GM12878 (cell line): ENCODE data around the gene RHOG. TPM values are rescaled to one million over a fixed set of nuclear protein-coding genes. Genes with fewer than 3 reads are reported as not detected.

ENCODE experiments used
- ATAC-seq: fragments of 200-7000 bp; cut with Tn5 transposase; 3 replicates; pipeline ENCODE4 v1.9.1; 2020; ENCODE audit warnings: mild to moderate bottlenecking, moderate library complexity
- BruUV-seq: library from RNA; stranded (reverse); fragments of 400-500 nt; replicated peaks from 2 replicates; lab custom pipeline; 2021; lab: Mats Ljungman, UMichigan
- CTCF ChIA-PET: fragments of 300-600 bp; sonication (Branson Sonifier 250); formaldehyde crosslinking; extraction: SDS; loops from one replicate; lab custom pipeline; 2021; ENCODE audit warnings: inconsistent platforms; lab: Yijun Ruan, JAX
- POLR2A ChIA-PET: fragments of 350-600 bp; formaldehyde crosslinking; extraction: SDS; loops from one replicate; lab custom pipeline; 2021; ENCODE audit warnings: inconsistent platforms; lab: Charles Lee
- RAD21 ChIA-PET: fragments of 300-600 bp; sonication (Branson Sonifier 250); formaldehyde crosslinking; loops from one replicate; lab custom pipeline; 2023; ENCODE audit warnings: antibody characterized with exemption; ENCODE audit not compliant: unreplicated experiment; lab: Charles Lee
- SMC1A ChIA-PET: fragments of 300-600 bp; sonication (Branson Sonifier 250); formaldehyde crosslinking; loops from one replicate; lab custom pipeline; 2023; ENCODE audit not compliant: unreplicated experiment, uncharacterized antibody; lab: Charles Lee
- DNase-seq: peaks from one replicate; pipeline ENCODE4 v3.0.0-alpha.2; 2011; ENCODE audit warnings: low read depth, low spot score
- FAIRE-seq: peaks from 3 replicates; lab custom pipeline; 2011; peaks lifted over from hg19 to GRCh38; lab: Jason Lieb, UNC
- H2AFZ ChIP-seq: 2 replicates; pipeline ENCODE4 v1.6.0; 2011; ENCODE audit warnings: low read depth, low read length, control low read depth; ENCODE audit not compliant: control insufficient read depth
- H3K27ac ChIP-seq: 2 replicates; pipeline ENCODE4 v1.5.1; 2011; ENCODE audit warnings: control low read depth; ENCODE audit not compliant: control insufficient read depth, insufficient read depth
- H3K27me3 ChIP-seq, 2 experiments: replicated peaks in 1 of 2; 2 replicates each; pipeline versions ENCODE4 v1.6.0 to v1.6.1; 2011; ENCODE audit warnings: low read length in 1 of 2; ENCODE audit not compliant: control insufficient read depth in 2 of 2, insufficient read depth in 2 of 2
- H3K36me3 ChIP-seq, 2 experiments: 2 replicates each; pipeline ENCODE4 v1.5.1; 2011; ENCODE audit warnings: low read length in 1 of 2; ENCODE audit not compliant: control insufficient read depth in 2 of 2, insufficient read depth in 2 of 2
- H3K4me1 ChIP-seq: 2 replicates; pipeline ENCODE4 v1.6.1; 2011; ENCODE audit warnings: mild to moderate bottlenecking, low read length, moderate library complexity, mixed read lengths; ENCODE audit not compliant: control insufficient read depth, insufficient read depth
- H3K4me2 ChIP-seq: 2 replicates; pipeline ENCODE4 v1.6.0; 2011; ENCODE audit warnings: control low read depth; ENCODE audit not compliant: control insufficient read depth, insufficient read depth
- H3K4me3 ChIP-seq: fragments of 200-600 bp; sonication (generic); 2 replicates; pipeline ENCODE4 v1.5.1; 2016
- H3K79me2 ChIP-seq: 2 replicates; pipeline ENCODE4 v1.6.0; 2011; ENCODE audit warnings: low read length; ENCODE audit not compliant: control insufficient read depth, insufficient read depth
- H3K9ac ChIP-seq: 2 replicates; pipeline ENCODE4 v1.8.0; 2011; ENCODE audit warnings: low read length, control low read depth, mixed read lengths; ENCODE audit not compliant: control insufficient read depth, insufficient read depth
- H3K9me3 ChIP-seq: replicated peaks from 3 replicates; pipeline ENCODE4 v1.5.1; 2011; ENCODE audit warnings: mild to moderate bottlenecking, low read length; ENCODE audit not compliant: control insufficient read depth, insufficient read depth
- H4K20me1 ChIP-seq: 2 replicates; pipeline ENCODE4 v1.6.0; 2011; ENCODE audit not compliant: control insufficient read depth, insufficient read depth
- REST ChIP-seq: IDR thresholded peaks from 2 replicates; pipeline ENCODE4 v1.6.1; 2012; ENCODE audit warnings: mild to moderate bottlenecking, low read depth, low read length
- TBL1XR1 ChIP-seq: IDR thresholded peaks from 2 replicates; pipeline ENCODE4 v1.6.1; 2012; ENCODE audit warnings: low read depth, low read length, improper control_type of control experiment
- YBX1 ChIP-seq: fragments of 450-650 bp; IDR thresholded peaks from 2 replicates; pipeline ENCODE4 v1.6.1; 2016; ENCODE audit warnings: antibody characterized with exemption
- ZBTB40 ChIP-seq: fragments of 450-650 bp; IDR thresholded peaks from 2 replicates; pipeline ENCODE4 v1.6.1; 2016; ENCODE audit warnings: mild to moderate bottlenecking, moderate library complexity, borderline replicate concordance
- ZNF687 ChIP-seq: fragments of 450-650 bp; IDR thresholded peaks from 2 replicates; pipeline ENCODE4 v1.6.1; 2017; ENCODE audit warnings: mild to moderate bottlenecking, moderate library complexity
- ZZZ3 ChIP-seq: IDR thresholded peaks from 2 replicates; pipeline ENCODE4 v1.6.1; 2011; ENCODE audit warnings: low read depth; ENCODE audit not compliant: control insufficient read depth, insufficient read length
- WGBS: methylation state at CpG from one replicate; pipeline ENCODE4 v1.1.6; 2016; ENCODE audit warnings: low lambda C conversion rate; ENCODE audit not compliant: insufficient replicate concordance, insufficient coverage; ENCODE audit errors: missing lambda C conversion rate; 5-methylcytosine and 5-hydroxymethylcytosine counted together
- in situ Hi-C: fragments of 300-500 bp; cut with MboI; formaldehyde crosslinking; loops from 9 replicates; pipeline ENCODE4 v1.14.3; 2018; ENCODE audit warnings: mixed read lengths
- intact Hi-C: fragments of 100-400 bp; cut with micrococcal nuclease; formaldehyde crosslinking; loops from one replicate; pipeline ENCODE4 v1.14.2; 2022; ENCODE audit not compliant: unreplicated experiment
- polyA plus RNA-seq, 11 experiments: library from polyadenylated mRNA; depleted of rRNA in 4 of 11; unstranded in 6 of 11; stranded (reverse) in 5 of 11; fragments of >200 nt; fragmentation: Nextera tagmentation in 4 of 11; fragmentation: Illumina TruSeq in 1 of 11; extraction: Ambion mirVana in 4 of 11; extraction: Trizol in 1 of 11; gene quantifications; 1 replicate in 1 of 11; 2 replicates in 10 of 11; pipeline versions ENCODE4 v1.2.1 to v1.2.3, GENCODE V29; 2011 to 2016; ENCODE audit warnings: inconsistent platforms in 2 of 11, missing spikeins in 2 of 11, low read depth in 1 of 11
- total RNA-seq, 4 experiments: library from RNA; depleted of rRNA in 3 of 4; stranded (reverse); fragments of >200 nt in 3 of 4; fragmentation: Illumina TruSeq in 1 of 4; extraction: Trizol in 1 of 4; gene quantifications; 2 replicates each; pipeline versions ENCODE4 v1.2.1 to v1.2.3, GENCODE V29; 2013 to 2021

RHOG gene
- total and polyA plus RNA-seq, 10 of the 15 experiments (the other 5 are each of a cell fraction or from before 2014, with no cell fraction given): 16.0 to 172 (median 94.8) TPM

DNA sequence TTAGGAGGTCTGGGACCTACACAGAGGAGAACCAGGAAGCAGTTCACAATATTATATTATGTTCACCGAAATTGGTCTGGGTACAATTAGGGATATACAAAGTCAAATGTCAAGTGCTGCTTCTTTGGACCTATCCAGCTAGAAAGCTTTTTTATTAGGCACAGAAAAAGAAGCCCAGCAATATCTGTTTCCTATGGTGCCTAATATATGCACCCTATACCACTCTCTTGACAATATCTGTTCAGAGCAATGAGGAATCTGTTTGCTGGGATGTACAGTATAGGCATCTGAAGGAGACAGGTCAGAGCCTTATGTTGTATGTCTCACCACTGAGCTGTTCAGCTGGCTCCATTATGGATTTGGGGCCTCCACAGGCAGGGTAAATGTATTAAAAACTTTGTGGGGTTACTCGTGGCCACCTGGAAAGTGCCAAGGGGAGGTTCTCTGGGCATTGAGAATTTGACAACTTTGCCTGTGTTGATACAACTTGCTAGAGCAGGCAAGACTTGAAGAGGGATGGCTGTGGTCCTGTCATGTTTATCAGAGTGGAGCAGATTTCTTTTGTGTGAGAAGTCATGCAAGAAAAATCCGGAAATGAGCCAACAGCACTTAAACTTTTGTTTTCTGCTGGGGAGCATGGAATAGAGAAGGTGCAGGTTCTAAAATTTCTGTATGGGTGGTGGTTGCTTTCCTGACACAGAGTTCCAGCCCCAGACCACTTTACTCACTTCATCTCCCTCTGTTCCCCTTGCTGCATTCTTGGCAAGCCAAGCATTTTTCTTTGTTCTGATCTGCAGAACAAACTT is 24.8 kb upstream of the RHOG start:
- peak overlapping the region; percentile 82 for H3K27ac ChIP-seq
- peaks cover 67% of the 10 kb centered on the region for H3K4me1 ChIP-seq
- no peaks in the 10 kb centered on the region for H3K27me3 ChIP-seq
- H3K4me2 ChIP-seq: peak overlapping the region; percentile 86
- no peaks in the 10 kb centered on the region for H3K36me3 ChIP-seq
- CTCF ChIA-PET: interaction anchor here (1.3 to 39.6 kb wide), 6 partner anchors 1 to 208 kb away, joined by 3 to 1047 read pairs (median 8); partner anchors contain the start of genes RHOG and STIM1
- FAIRE-seq: no peak
- RAD21 ChIA-PET: interaction anchor here (0.7 to 7.0 kb wide), 15 partner anchors 8 to 87 kb away, joined by 3 to 114 read pairs (median 4); partner anchors contain the start of genes RHOG and STIM1
- peaks cover 97% of the 10 kb centered on the region for H3K79me2 ChIP-seq
- no TSS peak for BruUV-seq
- ATAC-seq: peak; percentile 40
- H3K4me3 ChIP-seq: peak overlapping the region; percentile 47
- H3K9ac ChIP-seq: peak overlapping the region; percentile 56
- no peaks in the 10 kb centered on the region for H3K9me3 ChIP-seq
- no peak for DNase-seq
- in situ Hi-C loops: loop anchor here (25.0 kb wide), 2 partner anchors 1472 to 1822 kb away; partner anchors contain the start of genes OR51B5, TRIM22 and TRIM5
- WGBS: 36% methylated on average over 3 of the region's 3 CpGs
- intact Hi-C loops: no loop called here
- no peaks in the 10 kb centered on the region for H4K20me1 ChIP-seq
- peak overlapping the region; percentile 3; the same call in 1 of the 2 replicates for H2AFZ ChIP-seq
- SMC1A ChIA-PET: interaction anchor here (1.0 to 23.8 kb wide), 8 partner anchors 8 to 207 kb away, joined by 3 to 633 read pairs (median 12); partner anchors contain the start of gene STIM1
- POLR2A ChIA-PET: interaction anchor here (0.6 to 18.1 kb wide), 14 partner anchors 8 to 521 kb away, joined by 3 to 405 read pairs (median 6); partner anchors contain the start of gene STIM1
- TF ChIP-seq ZNF687 (peak; percentile 58), ZZZ3 (no peak), REST (no peak), ZBTB40 (no peak), TBL1XR1 (0 out of 2 replicates have a peak, but pooled peaks have one; percentile 25), YBX1 (no peak)
